Natural killer cell (primary cell): ENCODE results near the gene PFKFB1. TPM values are rescaled to one million over a fixed set of nuclear protein-coding genes. Genes with fewer than 3 reads are reported as not detected.

ENCODE experiments used
- ATAC-seq, 3 donors: fragments of 150-1000 bp in 2 of 3; fragments of 200-7000 bp in 1 of 3; cut with Tn5 transposase; 1 replicate in 1 of 3; 2 replicates in 2 of 3; pipeline ENCODE4 v1.10.0; 2021; ENCODE audit warnings: mild to moderate bottlenecking in 2 of 3, moderate library complexity in 2 of 3
- DNase-seq, 2 donors: peaks; one replicate each; pipeline versions ENCODE4 v3.0.0 to v3.0.0-alpha.2; 2013 to 2021; ENCODE audit warnings: mixed read lengths in 1 of 2
- H3K27ac ChIP-seq: one replicate; pipeline ENCODE4 v1.5.1; 2013; ENCODE audit warnings: mild to moderate bottlenecking, low read length
- H3K27me3 ChIP-seq: one replicate; pipeline ENCODE4 v1.6.1; 2013; ENCODE audit warnings: low read length; ENCODE audit not compliant: control insufficient read depth, insufficient read depth
- H3K36me3 ChIP-seq: one replicate; pipeline ENCODE4 v1.6.1; 2013; ENCODE audit warnings: low read length; ENCODE audit not compliant: control insufficient read depth, insufficient read depth
- H3K4me1 ChIP-seq: one replicate; pipeline ENCODE4 v1.6.1; 2013; ENCODE audit warnings: low read length; ENCODE audit not compliant: control insufficient read depth, insufficient read depth
- H3K4me3 ChIP-seq: one replicate; pipeline ENCODE4 v1.5.1; 2013; ENCODE audit warnings: low read length
- H3K9me3 ChIP-seq: one replicate; pipeline ENCODE4 v1.6.1; 2013; ENCODE audit warnings: low read length; ENCODE audit not compliant: control insufficient read depth, insufficient read depth
- H3K27ac Mint-ChIP-seq, 2 donors: one replicate each; pipeline ENCODE4 v1.8.0; 2022; ENCODE audit warnings: mild to moderate bottlenecking in 2 of 2, mixed read lengths in 2 of 2, moderate library complexity in 1 of 2
- H3K27me3 Mint-ChIP-seq, 2 donors: one replicate each; pipeline ENCODE4 v1.8.0; 2022; ENCODE audit warnings: low read depth in 2 of 2, mixed read lengths in 2 of 2
- H3K36me3 Mint-ChIP-seq: one replicate; pipeline ENCODE4 v1.8.0; 2022; ENCODE audit warnings: mixed read lengths
- H3K4me1 Mint-ChIP-seq, 2 donors: one replicate each; pipeline ENCODE4 v1.8.0; 2022; ENCODE audit warnings: mixed read lengths in 2 of 2
- H3K4me3 Mint-ChIP-seq: one replicate; pipeline ENCODE4 v1.8.0; 2022; ENCODE audit warnings: mild to moderate bottlenecking, moderate library complexity, mixed read lengths
- H3K9me3 Mint-ChIP-seq, 2 donors: one replicate each; pipeline ENCODE4 v1.8.0; 2022; ENCODE audit warnings: mixed read lengths in 2 of 2
- WGBS: methylation state at CpG from one replicate; pipeline ENCODE4 v1.1.7; 2013; ENCODE audit warnings: missing lambda C conversion rate; ENCODE audit not compliant: insufficient coverage; 5-methylcytosine and 5-hydroxymethylcytosine counted together
- intact Hi-C: fragments of 100-400 bp; cut with micrococcal nuclease; formaldehyde crosslinking; loops from one replicate; pipeline ENCODE4 v1.14.2; 2022
- total RNA-seq, 4 donors: library from RNA; stranded (reverse); fragments of 120-200 nt in 1 of 4; gene quantifications; one replicate each; pipeline versions ENCODE4 v1.2.3 to v1.2.4, GENCODE V29; 2013 to 2022
- TF ChIP-seq, protein P1 (sequence below): fragments of 200-600 bp; IDR thresholded peaks from one replicate; pipeline ENCODE4 v1.8.0; 2022; ENCODE audit warnings: antibody characterized with exemption

PFKFB1 gene
- total RNA-seq, 3 donors from 2014 or later (not counting 1 experiment from before 2014, with no cell fraction given) = 0.39 to 0.75 (median 0.73) TPM

DNA sequence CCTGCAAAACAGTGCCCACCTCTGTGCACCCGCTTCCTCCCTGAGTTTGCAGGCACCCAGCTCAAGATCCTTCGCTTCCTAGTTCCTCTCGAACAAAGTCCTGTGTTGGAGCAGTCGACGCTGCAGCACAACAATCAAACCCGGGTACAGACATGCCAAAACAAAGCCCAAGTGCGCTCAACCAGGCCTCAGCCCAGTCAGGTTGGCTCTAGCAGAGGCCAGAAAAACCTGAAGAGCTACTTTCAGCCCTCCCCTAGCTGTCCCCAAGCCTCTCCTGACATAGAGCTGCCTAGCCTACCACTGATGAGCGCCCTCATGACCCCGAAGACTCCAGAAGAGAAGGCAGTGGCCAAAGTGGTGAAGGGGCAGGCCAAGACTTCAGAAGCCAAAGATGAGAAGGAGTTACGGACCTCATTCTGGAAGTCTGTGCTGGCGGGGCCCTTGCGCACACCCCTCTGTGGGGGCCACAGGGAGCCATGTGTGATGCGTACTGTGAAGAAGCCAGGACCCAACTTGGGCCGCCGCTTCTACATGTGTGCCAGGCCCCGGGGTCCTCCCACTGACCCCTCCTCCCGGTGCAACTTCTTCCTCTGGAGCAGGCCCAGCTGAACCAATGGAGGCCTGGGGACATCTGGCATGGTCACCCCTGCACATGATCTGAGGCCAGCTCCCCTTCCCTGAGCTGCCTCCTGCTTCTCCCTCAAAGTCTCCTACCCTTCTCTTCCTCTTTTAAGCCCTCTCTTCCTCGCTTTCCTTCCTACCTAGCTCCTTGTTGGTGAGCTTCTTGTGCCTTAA is 13.0 kb upstream of the PFKFB1 start:
- Mint-ChIP-seq H3K9me3 (no peaks in the 10 kb centered on the region), H3K4me3 (no peak overlapping the region), H3K27me3 (no peaks in the 10 kb centered on the region), H3K27ac (peak overlapping the region in 1 of 2 donors; percentile 70), H3K4me1 (peaks cover 0 to 8% of the 10 kb centered on the region in 2 donors), H3K36me3 (no peaks in the 10 kb centered on the region)
- Histone ChIP-seq H3K27me3 (no peaks in the 10 kb centered on the region), H3K4me1 (peaks cover 37% of the 10 kb centered on the region), H3K36me3 (peaks cover 22% of the 10 kb centered on the region), H3K4me3 (no peak overlapping the region), H3K27ac (no peak overlapping the region), H3K9me3 (no peaks in the 10 kb centered on the region)
- WGBS = 97% methylated on average over 18 of the region's 18 CpGs
- TF ChIP-seq, protein P1, sequence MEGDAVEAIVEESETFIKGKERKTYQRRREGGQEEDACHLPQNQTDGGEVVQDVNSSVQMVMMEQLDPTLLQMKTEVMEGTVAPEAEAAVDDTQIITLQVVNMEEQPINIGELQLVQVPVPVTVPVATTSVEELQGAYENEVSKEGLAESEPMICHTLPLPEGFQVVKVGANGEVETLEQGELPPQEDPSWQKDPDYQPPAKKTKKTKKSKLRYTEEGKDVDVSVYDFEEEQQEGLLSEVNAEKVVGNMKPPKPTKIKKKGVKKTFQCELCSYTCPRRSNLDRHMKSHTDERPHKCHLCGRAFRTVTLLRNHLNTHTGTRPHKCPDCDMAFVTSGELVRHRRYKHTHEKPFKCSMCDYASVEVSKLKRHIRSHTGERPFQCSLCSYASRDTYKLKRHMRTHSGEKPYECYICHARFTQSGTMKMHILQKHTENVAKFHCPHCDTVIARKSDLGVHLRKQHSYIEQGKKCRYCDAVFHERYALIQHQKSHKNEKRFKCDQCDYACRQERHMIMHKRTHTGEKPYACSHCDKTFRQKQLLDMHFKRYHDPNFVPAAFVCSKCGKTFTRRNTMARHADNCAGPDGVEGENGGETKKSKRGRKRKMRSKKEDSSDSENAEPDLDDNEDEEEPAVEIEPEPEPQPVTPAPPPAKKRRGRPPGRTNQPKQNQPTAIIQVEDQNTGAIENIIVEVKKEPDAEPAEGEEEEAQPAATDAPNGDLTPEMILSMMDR = no peak
- ATAC-seq (no peak), DNase-seq (no peak)
- intact Hi-C loops = no loop called here

DNA sequence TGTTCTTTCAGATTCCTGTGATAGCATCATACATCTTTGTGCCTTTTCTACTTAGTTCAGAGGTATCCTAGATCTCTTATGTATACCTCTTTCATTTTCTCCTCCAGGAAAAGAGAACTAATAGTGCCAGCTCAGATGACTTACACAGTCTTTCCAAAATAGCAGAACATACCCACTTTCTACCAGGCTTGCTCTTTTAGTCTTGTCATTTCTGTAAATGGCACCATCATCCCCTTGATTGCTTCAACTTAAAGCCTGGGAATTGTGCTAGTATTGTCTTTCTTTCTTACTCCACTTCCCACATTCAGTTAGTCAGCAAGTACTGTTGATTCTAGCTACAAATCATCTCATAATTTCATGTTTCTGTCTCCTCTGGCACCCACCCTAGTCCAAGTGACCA is 11.3 kb upstream of the PFKFB1 start:
- no peaks in the 10 kb centered on the region for H3K36me3 Mint-ChIP-seq
- H3K36me3 ChIP-seq = peaks cover 24% of the 10 kb centered on the region

DNA sequence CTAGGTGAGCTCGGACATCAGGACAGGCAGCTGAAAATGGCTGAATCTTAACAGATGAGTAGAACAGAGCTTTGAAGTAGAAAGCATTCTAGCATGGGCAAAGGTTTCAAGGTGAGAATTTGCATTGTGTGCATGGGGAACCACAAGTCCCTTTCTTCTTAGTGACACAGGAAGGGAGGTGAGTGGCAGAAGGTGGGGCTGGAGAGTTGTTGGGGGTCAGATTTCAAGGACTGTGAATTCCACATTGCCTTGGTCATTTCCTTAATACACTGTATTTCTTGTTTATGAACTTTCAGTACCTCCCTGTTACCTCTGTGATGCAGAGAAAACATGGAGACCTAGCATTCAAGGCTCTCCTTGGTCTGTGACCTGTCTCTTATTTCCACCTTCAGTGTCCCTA is 10.2 kb upstream of the PFKFB1 start:
- H3K27ac Mint-ChIP-seq = peak overlapping the region in 1 of 2 donors; percentile 59
- H3K9me3 ChIP-seq = no peaks in the 10 kb centered on the region
- WGBS = 73% methylated on average over 1 of the region's 1 CpG
- ATAC-seq = no peak
- peaks cover 13 to 31% of the 10 kb centered on the region in 2 donors for H3K4me1 Mint-ChIP-seq
- no peak for DNase-seq
- no peaks in the 10 kb centered on the region for H3K27me3 ChIP-seq
- H3K9me3 Mint-ChIP-seq = no peaks in the 10 kb centered on the region
- peaks cover 43% of the 10 kb centered on the region for H3K4me1 ChIP-seq
- no peaks in the 10 kb centered on the region for H3K36me3 Mint-ChIP-seq
- H3K36me3 ChIP-seq = peaks cover 24% of the 10 kb centered on the region
- H3K4me3 ChIP-seq = no peak overlapping the region
- no peak overlapping the region for H3K4me3 Mint-ChIP-seq
- intact Hi-C loops = loop anchor here (5.0 kb wide), 1 partner anchor 1322 kb away; no protein-coding TSS in a partner anchor
- H3K27ac ChIP-seq = peak overlapping the region; percentile 54
- TF ChIP-seq, protein P1 = no peak
- no peaks in the 10 kb centered on the region for H3K27me3 Mint-ChIP-seq

More for the DNA sequence above, 11.3 kb upstream of the PFKFB1 start:
- no peak for DNase-seq
- Histone ChIP-seq H3K27me3 (no peaks in the 10 kb centered on the region), H3K4me1 (peaks cover 48% of the 10 kb centered on the region), H3K27ac (no peak overlapping the region), H3K9me3 (no peaks in the 10 kb centered on the region), H3K4me3 (no peak overlapping the region)
- Mint-ChIP-seq H3K27me3 (no peaks in the 10 kb centered on the region), H3K27ac (peak overlapping the region in 1 of 2 donors; percentile 49), H3K9me3 (no peaks in the 10 kb centered on the region), H3K4me1 (peaks cover 6 to 21% of the 10 kb centered on the region in 2 donors), H3K4me3 (no peak overlapping the region)
- no peak for ATAC-seq
- TF ChIP-seq, protein P1 = no peak
- intact Hi-C loops = no loop called here
